Measurements from ENCODE around the gene REXO4. TPM values are rescaled to one million over a fixed set of nuclear protein-coding genes. Genes with fewer than 3 reads are reported as not detected.

REXO4 gene
- total and polyA plus RNA-seq, 2 of the 8 experiments (the other 6 are each of a cell fraction or from before 2014, with no cell fraction given): 19.1 to 38.3 TPM

- no peak overlapping the region for H2BK15ac ChIP-seq (ENCODE audit: low read length)
- H2BK12ac ChIP-seq (ENCODE audit: low read depth, low read length): peak overlapping the region; percentile 39; the same call in 1 of the 2 replicates
- peaks cover 0 to 4% (median under 1%) of the 10 kb centered on the region in 4 experiments; a peak in 3 of 7 replicates for H3K4me1 ChIP-seq (replicated peaks in 1 of 4; ENCODE audit: control insufficient read depth in 3 of 4, insufficient read depth in 4 of 4, low read length in 3 of 4)
- H3K18ac ChIP-seq (ENCODE audit: extremely low read depth, low read length): peak overlapping the region; percentile 71
- H3K79me1 ChIP-seq (ENCODE audit: low read depth, low read length): no peaks in the 10 kb centered on the region
- FAIRE-seq (no peak), DNase-seq (ENCODE audit: low read depth in 1 of 2, low spot score in 2 of 2) (peak in 1 of 2 experiments; percentile 88)
- no peak overlapping the region for H3K56ac ChIP-seq (replicated peaks; ENCODE audit: insufficient read length, low read depth, low read length)
- WGBS, 2 experiments (ENCODE audit: extremely low coverage in 1 of 2, insufficient coverage in 1 of 2, insufficient read length in 1 of 2, insufficient replicate concordance in 2 of 2, low coverage in 1 of 2, low lambda C conversion rate in 2 of 2, missing lambda C conversion rate in 1 of 2): 3% methylated on average over 49 of the region's 49 CpGs; no CpG with 5 or more reads in 1 of the 2 experiments
- peak overlapping the region; percentile 54 for H4K91ac ChIP-seq (replicated peaks; ENCODE audit: insufficient read length, low read length)
- H3K27me3 ChIP-seq (replicated peaks in 1 of 4; ENCODE audit: control insufficient read depth in 3 of 4, extremely low read depth in 1 of 4, insufficient read depth in 3 of 4, low read length in 3 of 4): peaks cover 0 to 11% (median 4%) of the 10 kb centered on the region in 4 experiments; a peak in 5 of 7 replicates
- POLR2A ChIA-PET (ENCODE audit: partially characterized antibody): interaction anchor here (0.8 to 1.7 kb wide), 3 partner anchors 12 to 26 kb away, joined by 3 to 8 read pairs (median 4); no protein-coding TSS in a partner anchor
- H3K36me3 ChIP-seq (ENCODE audit: control insufficient read depth in 2 of 4, insufficient read depth in 4 of 4, low read length in 3 of 4): no peaks in the 10 kb centered on the region
- H4K8ac ChIP-seq (ENCODE audit: extremely low read depth, insufficient read depth, low read length): peak overlapping the region; percentile 83; the same call in 1 of the 2 replicates
- H2BK20ac ChIP-seq (ENCODE audit: low read length): no peak overlapping the region
- no peak overlapping the region for H3K27ac ChIP-seq (ENCODE audit: low read depth, low read length)
- no peak overlapping the region for H2AK5ac ChIP-seq (ENCODE audit: low read depth, low read length)
- H3K4me2 ChIP-seq (ENCODE audit: insufficient read depth in 1 of 2, low read depth in 2 of 2, low read length in 2 of 2): peak overlapping the region; percentile 72 to 90
- no peak overlapping the region for H3K14ac ChIP-seq (ENCODE audit: insufficient read length)
- CTCF ChIA-PET (ENCODE audit: partially characterized antibody): interaction anchor here (0.8 to 4.9 kb wide), 8 partner anchors 14 to 408 kb away, joined by 3 to 35 read pairs (median 3); no protein-coding TSS in a partner anchor
- no peaks in the 10 kb centered on the region for H3K9me3 ChIP-seq (ENCODE audit: insufficient read depth in 2 of 2, low read depth in 1 of 2, low read length in 1 of 2)
- peak overlapping the region; percentile 39 to 65 (median 44) for H3K4me3 ChIP-seq (ENCODE audit: extremely low read depth in 1 of 4, insufficient read depth in 2 of 4, low read depth in 3 of 4, low read length in 4 of 4)
- H4K20me1 ChIP-seq (replicated peaks in 1 of 2; ENCODE audit: control insufficient read depth in 1 of 2, insufficient read depth in 2 of 2, low read length in 2 of 2): no peaks in the 10 kb centered on the region
- peaks cover 7% of the 10 kb centered on the region; the same call in 1 of the 2 replicates for H3K23me2 ChIP-seq (ENCODE audit: low read depth, low read length)
- no peak overlapping the region for H4K5ac ChIP-seq (ENCODE audit: insufficient read length, low read depth, low read length)
- no peak overlapping the region for H2BK120ac ChIP-seq (replicated peaks; ENCODE audit: low read depth, low read length)
- no peak overlapping the region for H2AFZ ChIP-seq (ENCODE audit: low read length)
- no peaks in the 10 kb centered on the region for H3K79me2 ChIP-seq (ENCODE audit: control insufficient read depth in 1 of 2, insufficient read depth in 2 of 2, low read length in 2 of 2)
- no peak overlapping the region for H3K23ac ChIP-seq (ENCODE audit: insufficient read length)
- no peak overlapping the region for H3K9ac ChIP-seq (replicated peaks in 1 of 4; ENCODE audit: extremely low read depth in 1 of 4, low read depth in 3 of 4, low read length in 3 of 4)
- H3K4ac ChIP-seq (replicated peaks; ENCODE audit: insufficient read length, low read depth, low read length): no peak overlapping the region
- H2BK5ac ChIP-seq (ENCODE audit: low read depth, low read length): peak overlapping the region; percentile 35; the same call in 1 of the 2 replicates
- TF ChIP-seq SP1 (IDR thresholded peaks at IDR 0.05; ENCODE audit: low read depth, low read length) (no peak), POLR2AphosphoS5 (IDR thresholded peaks at IDR 0.05; ENCODE audit: low read depth, low read length) (no peak), RXRA (IDR thresholded peaks at IDR 0.05; ENCODE audit: insufficient read depth, low read depth, low read length) (no peak), BCL11A (IDR thresholded peaks at IDR 0.05; ENCODE audit: low read depth in 2 of 2, low read length in 2 of 2) (no peak), FOSL1 (IDR thresholded peaks at IDR 0.05; ENCODE audit: insufficient read depth, low read depth, low read length) (no peak), EP300 (IDR thresholded peaks at IDR 0.05; ENCODE audit: borderline replicate concordance in 1 of 2, low read depth in 2 of 2, low read length in 2 of 2) (no peak), YY1 (IDR thresholded peaks at IDR 0.05; ENCODE audit: low read depth, low read length) (no peak), TBP (IDR thresholded peaks at IDR 0.05; ENCODE audit: low read depth, low read length) (no peak), SAP30 (IDR thresholded peaks at IDR 0.05; ENCODE audit: insufficient read depth, insufficient replicate concordance, low read length) (no peak), CTCF (IDR thresholded peaks at IDR 0.05; ENCODE audit: control extremely low read depth in 1 of 3, insufficient read depth in 1 of 3, low read depth in 1 of 3, low read length in 3 of 3) (peak in 2 of 3 experiments; percentile 55 to 68; a peak in 3 of 4 replicates)
Observed at GRCh38 chr9:133429641-133430161, 11.9 kb upstream of the REXO4 start.

Measured in H1 (cell line).